IMR-90 (cell line): Measurements from ENCODE around the gene SSNA1. TPM values are rescaled to one million over a fixed set of nuclear protein-coding genes. Genes with fewer than 3 reads are reported as not detected.

Source experiments
- ATAC-seq: fragments of 200-7000 bp; cut with Tn5 transposase; 2 replicates; pipeline ENCODE4 v1.9.1; 2020; ENCODE audit warnings: low read depth, mild to moderate bottlenecking, moderate library complexity
- BruUV-seq: library from RNA; stranded (reverse); fragments of 400-500 nt; replicated peaks from 2 replicates; lab custom pipeline; 2021; lab: Mats Ljungman, UMichigan
- CTCF ChIA-PET: fragments of 300-600 bp; formaldehyde crosslinking; extraction: SDS; loops from one replicate; lab custom pipeline; 2021; ENCODE audit warnings: antibody characterized with exemption; lab: Yijun Ruan, JAX
- POLR2A ChIA-PET: fragments of 300-600 bp; sonication (Branson Sonifier 250); formaldehyde crosslinking; loops from one replicate; lab custom pipeline; 2022; ENCODE audit warnings: antibody characterized with exemption; ENCODE audit not compliant: unreplicated experiment; lab: Charles Lee
- DNase-seq: peaks from one replicate; pipeline ENCODE4 v3.0.0; 2013
- H2AFZ ChIP-seq: replicated peaks from 2 replicates; pipeline ENCODE3; 2013; ENCODE audit warnings: low read length, mild to moderate bottlenecking; ENCODE audit not compliant: poor library complexity
- H2AK5ac ChIP-seq: 2 replicates; pipeline ENCODE4 v1.6.1; 2013; ENCODE audit warnings: low read depth, low read length, inconsistent platforms
- H2AK9ac ChIP-seq: replicated peaks from 2 replicates; pipeline ENCODE3; 2013; ENCODE audit warnings: mild to moderate bottlenecking, low read depth, low read length, moderate library complexity; ENCODE audit not compliant: poor library complexity
- H2BK120ac ChIP-seq: 2 replicates; pipeline ENCODE4 v1.6.1; 2013; ENCODE audit warnings: low read depth, low read length, inconsistent platforms
- H2BK15ac ChIP-seq: 3 replicates; pipeline ENCODE4 v1.6.1; 2013; ENCODE audit warnings: low read depth, low read length, inconsistent platforms
- H2BK20ac ChIP-seq: 2 replicates; pipeline ENCODE4 v1.6.1; 2013; ENCODE audit warnings: low read depth, mild to moderate bottlenecking, inconsistent platforms, low read length, moderate library complexity
- H2BK5ac ChIP-seq: 2 replicates; pipeline ENCODE4 v1.6.1; 2013; ENCODE audit warnings: mild to moderate bottlenecking, low read depth, low read length, inconsistent platforms; ENCODE audit not compliant: poor library complexity, severe bottlenecking
- H3K14ac ChIP-seq: replicated peaks from 2 replicates; pipeline ENCODE4 v1.6.1; 2013; ENCODE audit warnings: low read depth, low read length, inconsistent platforms
- H3K18ac ChIP-seq: 2 replicates; pipeline ENCODE4 v1.6.1; 2013; ENCODE audit warnings: low read depth, low read length, control low read depth
- H3K23ac ChIP-seq: 2 replicates; pipeline ENCODE4 v1.6.1; 2013; ENCODE audit warnings: low read depth, low read length, inconsistent platforms
- H3K27ac ChIP-seq: 2 replicates; pipeline ENCODE4 v1.5.1; 2013; ENCODE audit warnings: mild to moderate bottlenecking, control low read depth, low read length; ENCODE audit not compliant: insufficient read depth
- H3K27me3 ChIP-seq: 2 replicates; pipeline ENCODE4 v1.6.1; 2013; ENCODE audit warnings: low read length; ENCODE audit not compliant: control insufficient read depth, insufficient read depth
- H3K36me3 ChIP-seq: 2 replicates; pipeline ENCODE4 v1.6.1; 2013; ENCODE audit warnings: low read length, mixed read lengths; ENCODE audit not compliant: control insufficient read depth, insufficient read depth
- H3K4ac ChIP-seq: 2 replicates; pipeline ENCODE4 v1.6.1; 2013; ENCODE audit warnings: low read depth, low read length, inconsistent platforms
- H3K4me1 ChIP-seq: 2 replicates; pipeline ENCODE4 v1.6.1; 2013; ENCODE audit warnings: low read length, mixed read lengths; ENCODE audit not compliant: control insufficient read depth, insufficient read depth
- H3K4me2 ChIP-seq: 2 replicates; pipeline ENCODE4 v1.6.1; 2013; ENCODE audit warnings: low read depth, mild to moderate bottlenecking, control low read depth, low read length, moderate library complexity
- H3K4me3 ChIP-seq: 2 replicates; pipeline ENCODE4 v1.5.1; 2013; ENCODE audit warnings: low read depth, mild to moderate bottlenecking, control low read depth, low read length, moderate library complexity; ENCODE audit not compliant: insufficient read depth
- H3K56ac ChIP-seq: 2 replicates; pipeline ENCODE4 v1.6.1; 2013; ENCODE audit warnings: low read length, inconsistent platforms; ENCODE audit not compliant: insufficient read depth; ENCODE audit errors: extremely low read depth
- H3K79me1 ChIP-seq, 2 experiments: 2 replicates each; pipeline ENCODE4 v1.6.1; 2013; ENCODE audit warnings: low read length in 2 of 2, inconsistent platforms in 1 of 2, low read depth in 1 of 2
- H3K9ac ChIP-seq: 2 replicates; pipeline ENCODE4 v1.6.1; 2013; ENCODE audit warnings: low read depth, low read length, control low read depth
- H3K9me1 ChIP-seq: 2 replicates; pipeline ENCODE4 v1.6.1; 2013; ENCODE audit warnings: low read length, inconsistent platforms; ENCODE audit not compliant: insufficient read depth
- H3K9me3 ChIP-seq: 2 replicates; pipeline ENCODE4 v1.6.1; 2013; ENCODE audit warnings: low read length; ENCODE audit not compliant: control insufficient read depth, insufficient read depth
- H4K20me1 ChIP-seq: 2 replicates; pipeline ENCODE4 v1.6.1; 2013; ENCODE audit warnings: low read length, inconsistent platforms; ENCODE audit not compliant: insufficient read depth
- H4K5ac ChIP-seq: 2 replicates; pipeline ENCODE4 v1.6.1; 2013; ENCODE audit warnings: mild to moderate bottlenecking, low read depth, low read length, control low read depth
- H4K8ac ChIP-seq, 2 experiments: 2 replicates each; pipeline ENCODE4 v1.6.1; 2013; ENCODE audit warnings: low read depth in 2 of 2, low read length in 2 of 2, control low read depth in 1 of 2, inconsistent platforms in 1 of 2
- H4K91ac ChIP-seq: 2 replicates; pipeline ENCODE4 v1.6.1; 2013; ENCODE audit warnings: low read depth, low read length, inconsistent platforms; ENCODE audit not compliant: insufficient read depth
- BHLHE40 ChIP-seq: fragments of 150-350 bp; IDR thresholded peaks from 2 replicates; pipeline ENCODE4 v1.6.1; 2016; ENCODE audit warnings: mild to moderate bottlenecking, low read depth, low read length
- CEBPB ChIP-seq: IDR thresholded peaks from 2 replicates; pipeline ENCODE4 v1.6.1; 2012; ENCODE audit warnings: low read depth, low read length, improper control_type of control experiment
- CHD1 ChIP-seq: IDR thresholded peaks from 2 replicates; pipeline ENCODE4 v1.6.1; 2012; ENCODE audit warnings: low read depth, low read length, improper control_type of control experiment
- MAFK ChIP-seq: IDR thresholded peaks from 2 replicates; pipeline ENCODE4 v1.6.1; 2012; ENCODE audit warnings: low read depth, low read length, improper control_type of control experiment
- MAZ ChIP-seq: IDR thresholded peaks from 2 replicates; pipeline ENCODE4 v1.6.1; 2012; ENCODE audit warnings: low read depth, mild to moderate bottlenecking, low read length, improper control_type of control experiment, moderate library complexity, borderline replicate concordance
- MXI1 ChIP-seq: IDR thresholded peaks from 2 replicates; pipeline ENCODE4 v1.6.1; 2012; ENCODE audit warnings: low read depth, mild to moderate bottlenecking, low read length, moderate library complexity, borderline replicate concordance
- NFE2L2 ChIP-seq: fragments of 150-350 bp; IDR thresholded peaks from 2 replicates; pipeline ENCODE4 v1.6.1; 2016; ENCODE audit warnings: low read depth, mild to moderate bottlenecking, low read length
- POLR2A ChIP-seq: IDR thresholded peaks from 2 replicates; pipeline ENCODE4 v1.6.1; 2012; ENCODE audit warnings: mild to moderate bottlenecking, low read depth, low read length
- RAD21 ChIP-seq: IDR thresholded peaks from 2 replicates; pipeline ENCODE4 v1.6.1; 2012; ENCODE audit warnings: low read length, improper control_type of control experiment
- RCOR1 ChIP-seq: IDR thresholded peaks from 2 replicates; pipeline ENCODE4 v1.6.1; 2012; ENCODE audit warnings: mild to moderate bottlenecking, low read length, improper control_type of control experiment; ENCODE audit not compliant: insufficient replicate concordance
- RFX5 ChIP-seq: IDR thresholded peaks from 2 replicates; pipeline ENCODE4 v1.8.0; 2012; ENCODE audit warnings: low read depth, mild to moderate bottlenecking, low read length, moderate library complexity
- SMC3 ChIP-seq: fragments of 150-350 bp; IDR thresholded peaks from 2 replicates; pipeline ENCODE4 v1.6.1; 2016; ENCODE audit warnings: low read depth, mild to moderate bottlenecking, antibody characterized with exemption, low read length, moderate library complexity
- WGBS, 2 experiments: methylation state at CpG; one replicate each; pipeline versions ENCODE4 v1.1.5 to v1.1.7; 2013; ENCODE audit warnings: missing lambda C conversion rate in 2 of 2; ENCODE audit not compliant: insufficient read length in 1 of 2; ENCODE audit errors: extremely low coverage in 2 of 2; 5-methylcytosine and 5-hydroxymethylcytosine counted together
- dilution Hi-C: fragments of 300-500 bp; cut with HindIII; formaldehyde crosslinking; loops from one replicate; pipeline ENCODE4 v1.14.3; 2018; ENCODE audit warnings: low sequenced_read_pairs; ENCODE audit not compliant: unreplicated experiment
- in situ Hi-C: fragments of 300-500 bp; cut with MboI; formaldehyde crosslinking; loops from 3 replicates; pipeline ENCODE4 v1.14.3; 2019; ENCODE audit warnings: low sequenced_read_pairs, inconsistent platforms, mixed read lengths
- intact Hi-C: fragments of 100-400 bp; cut with micrococcal nuclease; formaldehyde crosslinking; loops from 2 replicates; pipeline ENCODE4 v1.10.0; 2022
- polyA plus RNA-seq, 3 experiments: library from polyadenylated mRNA; depleted of rRNA; stranded (reverse); fragments of >200 nt; gene quantifications; 2 replicates each; pipeline ENCODE4 v1.2.3, GENCODE V29; 2012; ENCODE audit warnings: low replicate concordance in 1 of 3
- total RNA-seq: library from RNA; depleted of rRNA; stranded (reverse); fragments of >200 nt; gene quantifications from 2 replicates; pipeline ENCODE4 v1.2.3, GENCODE V29; 2012
- TF ChIP-seq, protein P1 (sequence below): fragments of 150-350 bp; IDR thresholded peaks from 2 replicates; pipeline ENCODE4 v1.6.1; 2016; ENCODE audit warnings: low read depth, mild to moderate bottlenecking, low read length, moderate library complexity, borderline replicate concordance
- TF ChIP-seq, protein P2 (sequence below): conservative IDR thresholded peaks from 2 replicates; pipeline ENCODE4 v1.5.1; 2012; ENCODE audit warnings: mild to moderate bottlenecking, low read depth, low read length, improper control_type of control experiment

The SSNA1 gene
- total and polyA plus RNA-seq, 2 of the 4 experiments (the other 2 are of a cell fraction) = 55.7 to 86.7 TPM

DNA sequence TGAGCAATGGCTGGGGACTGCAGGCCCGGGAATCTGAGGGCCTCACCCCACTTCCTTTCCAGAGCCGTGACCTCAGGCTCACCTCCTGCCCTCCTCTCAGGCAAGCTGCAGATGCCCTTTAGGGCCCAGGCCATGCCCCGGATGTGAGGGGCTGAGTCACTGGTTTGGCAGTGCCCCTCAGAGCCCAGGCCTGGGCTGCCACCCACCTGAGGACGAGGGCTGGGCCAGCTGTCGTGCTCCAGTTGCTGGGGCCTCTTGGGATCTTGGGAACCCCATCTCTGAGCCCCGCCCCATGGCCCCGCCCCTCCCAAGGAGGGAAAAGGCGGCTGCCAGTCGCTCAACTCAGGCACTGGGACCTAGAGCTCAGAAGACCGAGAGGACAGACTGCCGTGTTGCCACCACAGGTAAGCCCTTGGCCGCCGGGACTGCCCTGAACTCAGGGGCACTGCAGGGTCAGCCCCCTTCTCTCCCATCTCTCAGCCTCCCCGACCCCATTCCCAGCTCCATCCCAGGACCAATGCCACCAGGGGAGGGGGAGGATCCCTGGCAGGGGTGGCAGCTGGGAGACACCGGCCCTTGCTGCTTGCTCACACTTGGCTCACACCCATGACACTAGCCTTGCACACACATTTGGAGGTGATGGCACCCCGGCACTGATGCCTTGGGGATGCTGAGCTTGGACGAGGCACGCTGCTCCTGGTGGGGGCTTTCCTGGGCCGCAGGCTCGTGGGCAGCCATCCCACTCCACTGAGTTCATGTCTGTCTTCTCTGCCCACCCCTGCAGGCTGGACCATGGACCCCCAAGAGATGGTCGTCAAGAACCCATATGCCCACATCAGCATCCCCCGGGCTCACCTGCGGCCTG, 36.6 kb downstream of the SSNA1 start, which contains the start of gene CYSRT1:
TSS of gene CYSRT1 (plus strand) at position 345 of the 865 bp plus-strand sequence. CDS start at position 793, 448 bp downstream.
- Histone ChIP-seq H3K56ac (no peak within 1 kb of the TSS), H2BK5ac (peak within 1 kb of the TSS; percentile 79), H4K8ac (peak within 1 kb of the TSS; percentile 95), H3K18ac (no peak within 1 kb of the TSS), H3K9me3 (no peaks in the 10 kb centered on the region), H4K20me1 (no peaks in the 10 kb centered on the region), H3K14ac (0 out of 2 replicates have a peak within 1 kb of the TSS, but pooled peaks have one; percentile 44), H4K91ac (no peak within 1 kb of the TSS; the same call in 1 of the 2 replicates), H3K36me3 (no peaks in the 10 kb centered on the region), H2AK5ac (peak within 1 kb of the TSS; percentile 96), H3K27ac (peak within 1 kb of the TSS; percentile 96), H3K9me1 (no peaks in the 10 kb centered on the region), H3K4me2 (peak within 1 kb of the TSS; percentile 88), H4K5ac (peak within 1 kb of the TSS; percentile 89), H3K79me1 (no peaks in the 10 kb centered on the region), H2BK120ac (no peak within 1 kb of the TSS), H3K4me1 (peaks cover 13% of the 10 kb centered on the region), H3K23ac (0 out of 2 replicates have a peak within 1 kb of the TSS, but pooled peaks have one; percentile 29), H3K9ac (peak within 1 kb of the TSS; percentile 97), H2AFZ (peak within 1 kb of the TSS; percentile 93), H3K4me3 (peak within 1 kb of the TSS; percentile 89), H2BK20ac (no peak within 1 kb of the TSS), H3K4ac (peak within 1 kb of the TSS; percentile 88), H2AK9ac (peak within 1 kb of the TSS; percentile 50), H2BK15ac (no peak within 1 kb of the TSS), H3K27me3 (no peaks in the 10 kb centered on the region; the same call in 1 of the 2 replicates)
- 52% methylated on average over 7 of the region's 23 CpGs; no CpG with 5 or more reads in 1 of the 2 experiments for WGBS, 2 experiments
- DNase-seq (no peak), ATAC-seq (no peak)
- in situ Hi-C loops (loop anchor here (5.0 kb wide), 1 partner anchor 103 kb away; no protein-coding TSS in a partner anchor), dilution Hi-C loops (no loop called here), intact Hi-C loops (no loop called here)
- CTCF ChIA-PET = no interaction called here
- BruUV-seq = no TSS peak
- POLR2A ChIA-PET = no interaction called here
- TF ChIP-seq POLR2A (no peak), MAFK (no peak), MXI1 (no peak), RCOR1 (no peak), RAD21 (no peak), CHD1 (no peak), BHLHE40 (no peak), CEBPB (no peak), RFX5 (no peak), NFE2L2 (no peak), SMC3 (no peak), MAZ (no peak)
- TF ChIP-seq, protein P1, sequence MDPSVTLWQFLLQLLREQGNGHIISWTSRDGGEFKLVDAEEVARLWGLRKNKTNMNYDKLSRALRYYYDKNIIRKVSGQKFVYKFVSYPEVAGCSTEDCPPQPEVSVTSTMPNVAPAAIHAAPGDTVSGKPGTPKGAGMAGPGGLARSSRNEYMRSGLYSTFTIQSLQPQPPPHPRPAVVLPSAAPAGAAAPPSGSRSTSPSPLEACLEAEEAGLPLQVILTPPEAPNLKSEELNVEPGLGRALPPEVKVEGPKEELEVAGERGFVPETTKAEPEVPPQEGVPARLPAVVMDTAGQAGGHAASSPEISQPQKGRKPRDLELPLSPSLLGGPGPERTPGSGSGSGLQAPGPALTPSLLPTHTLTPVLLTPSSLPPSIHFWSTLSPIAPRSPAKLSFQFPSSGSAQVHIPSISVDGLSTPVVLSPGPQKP = no peak
- TF ChIP-seq, protein P2, sequence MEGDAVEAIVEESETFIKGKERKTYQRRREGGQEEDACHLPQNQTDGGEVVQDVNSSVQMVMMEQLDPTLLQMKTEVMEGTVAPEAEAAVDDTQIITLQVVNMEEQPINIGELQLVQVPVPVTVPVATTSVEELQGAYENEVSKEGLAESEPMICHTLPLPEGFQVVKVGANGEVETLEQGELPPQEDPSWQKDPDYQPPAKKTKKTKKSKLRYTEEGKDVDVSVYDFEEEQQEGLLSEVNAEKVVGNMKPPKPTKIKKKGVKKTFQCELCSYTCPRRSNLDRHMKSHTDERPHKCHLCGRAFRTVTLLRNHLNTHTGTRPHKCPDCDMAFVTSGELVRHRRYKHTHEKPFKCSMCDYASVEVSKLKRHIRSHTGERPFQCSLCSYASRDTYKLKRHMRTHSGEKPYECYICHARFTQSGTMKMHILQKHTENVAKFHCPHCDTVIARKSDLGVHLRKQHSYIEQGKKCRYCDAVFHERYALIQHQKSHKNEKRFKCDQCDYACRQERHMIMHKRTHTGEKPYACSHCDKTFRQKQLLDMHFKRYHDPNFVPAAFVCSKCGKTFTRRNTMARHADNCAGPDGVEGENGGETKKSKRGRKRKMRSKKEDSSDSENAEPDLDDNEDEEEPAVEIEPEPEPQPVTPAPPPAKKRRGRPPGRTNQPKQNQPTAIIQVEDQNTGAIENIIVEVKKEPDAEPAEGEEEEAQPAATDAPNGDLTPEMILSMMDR = no peak
